Measurements from ENCODE around the gene RASAL2.

The RASAL2 gene

GRCh38 chr1:178470411-178470960, 376.6 kb downstream of the RASAL2 start:
- DNase-seq = peak in 1 of 3 experiments; percentile 28

GRCh38 chr1:178472531-178472930, 378.6 kb downstream of the RASAL2 start:
- no peak for DNase-seq

GRCh38 chr1:178477373-178477772, 383.5 kb downstream of the RASAL2 start:
- DNase-seq = no peak

GRCh38 chr1:178477841-178478240, 383.9 kb downstream of the RASAL2 start:
- DNase-seq = no peak

GRCh38 chr1:178483251-178483957, 389.5 kb downstream of the RASAL2 start:
- no peak for DNase-seq

GRCh38 chr1:178484698-178485225, 390.9 kb downstream of the RASAL2 start:
- DNase-seq = no peak

- no peak for DNase-seq
Measured at GRCh38 chr1:178485541-178485981, 391.7 kb downstream of the RASAL2 start.

- no peak for DNase-seq
Measured at GRCh38 chr1:178486100-178487069, 392.5 kb downstream of the RASAL2 start.

GRCh38 chr1:178487070-178487615, 393.2 kb downstream of the RASAL2 start:
- no peak for DNase-seq

GRCh38 chr1:178488393-178488792, 394.5 kb downstream of the RASAL2 start:
- DNase-seq = no peak

- no peak for DNase-seq
Measured at GRCh38 chr1:178489399-178489798, 395.5 kb downstream of the RASAL2 start.

GRCh38 chr1:178490136-178490535, 396.2 kb downstream of the RASAL2 start:
- DNase-seq = no peak

- no peak for DNase-seq
Measured at GRCh38 chr1:178490967-178491366, 397.1 kb downstream of the RASAL2 start.

GRCh38 chr1:178491721-178492120, 397.8 kb downstream of the RASAL2 start:
- DNase-seq = no peak

- no peak for DNase-seq
Measured at GRCh38 chr1:178492341-178492740, 398.4 kb downstream of the RASAL2 start.

- DNase-seq = no peak
Measured at GRCh38 chr1:178493301-178493741, 399.4 kb downstream of the RASAL2 start.

- DNase-seq = no peak
Measured at GRCh38 chr1:178494569-178494971, 400.7 kb downstream of the RASAL2 start.

GRCh38 chr1:178495158-178495557, 401.3 kb downstream of the RASAL2 start:
- DNase-seq = no peak

GRCh38 chr1:178495741-178496409, 402.0 kb downstream of the RASAL2 start:
- DNase-seq = no peak

- no peak for DNase-seq
Measured at GRCh38 chr1:178496410-178497135, 402.7 kb downstream of the RASAL2 start, which contains the start of gene CLEC20A. TSS of gene CLEC20A (minus strand) at chr1:178496964. CDS start at chr1:178496939, 25 bp downstream.

- no peak for DNase-seq
Measured at GRCh38 chr1:178497903-178498478, 404.1 kb downstream of the RASAL2 start.

Measured in NCI-H1417 (cell line).